A549 (cell line): ENCODE measurements around the gene NOC3L.

Source experiments
- BCL3 ChIP-seq: fragments of >200 bp; sonication (Bioruptor Twin); formaldehyde crosslinking; IDR thresholded peaks from 3 replicates; pipeline ENCODE4 v1.6.1; 2016
- ESRRA ChIP-seq: fragments of 150-350 bp; IDR thresholded peaks from 2 replicates; pipeline ENCODE4 v1.6.1; 2014; ENCODE audit warnings: mild to moderate bottlenecking, low read length, borderline replicate concordance
- JUN ChIP-seq, 2 experiments: fragments of >200 bp; sonication (Bioruptor Twin); formaldehyde crosslinking; IDR thresholded peaks; 2 replicates in 1 of 2; 3 replicates in 1 of 2; pipeline ENCODE4 v1.6.1; 2016 to 2017
- JUNB ChIP-seq: fragments of >200 bp; sonication (Bioruptor Twin); formaldehyde crosslinking; IDR thresholded peaks from 2 replicates; pipeline ENCODE4 v1.6.1; 2016
- MAFK ChIP-seq: fragments of 450-650 bp; IDR thresholded peaks from 2 replicates; pipeline ENCODE4 v1.6.1; 2014; ENCODE audit not compliant: partially characterized antibody
- POLR2A ChIP-seq: IDR thresholded peaks from 2 replicates; pipeline ENCODE4 v1.6.1; 2012; ENCODE audit warnings: mild to moderate bottlenecking, low read length
- RCOR1 ChIP-seq: fragments of 150-350 bp; IDR thresholded peaks from 2 replicates; pipeline ENCODE4 v1.6.1; 2014; ENCODE audit warnings: antibody characterized with exemption, low read length, low read depth
- TP53 ChIP-seq: fragments of 250-450 bp; sonication (Bioruptor Pico); IDR thresholded peaks from 2 replicates; pipeline ENCODE4 v1.5.0; 2021; ENCODE audit warnings: mild to moderate bottlenecking, moderate library complexity
- TF ChIP-seq, protein P1 (sequence below): fragments of >200 bp; sonication (Bioruptor Twin); formaldehyde crosslinking; IDR thresholded peaks from 3 replicates; pipeline ENCODE4 v1.5.1; 2016

- TF ChIP-seq ESRRA (no peak), JUNB (no peak), POLR2A (peak; percentile 88), RCOR1 (no peak), BCL3 (peak; percentile 93), JUN (IDR thresholded peaks at IDR 0.05) (peak; percentile 55 to 91; a peak in 4 of 5 replicates), MAFK (no peak), TP53 (CRISPR knock-in tag) (0 out of 2 replicates have a peak, but pooled peaks have one; percentile 66)
- TF ChIP-seq, protein P1, sequence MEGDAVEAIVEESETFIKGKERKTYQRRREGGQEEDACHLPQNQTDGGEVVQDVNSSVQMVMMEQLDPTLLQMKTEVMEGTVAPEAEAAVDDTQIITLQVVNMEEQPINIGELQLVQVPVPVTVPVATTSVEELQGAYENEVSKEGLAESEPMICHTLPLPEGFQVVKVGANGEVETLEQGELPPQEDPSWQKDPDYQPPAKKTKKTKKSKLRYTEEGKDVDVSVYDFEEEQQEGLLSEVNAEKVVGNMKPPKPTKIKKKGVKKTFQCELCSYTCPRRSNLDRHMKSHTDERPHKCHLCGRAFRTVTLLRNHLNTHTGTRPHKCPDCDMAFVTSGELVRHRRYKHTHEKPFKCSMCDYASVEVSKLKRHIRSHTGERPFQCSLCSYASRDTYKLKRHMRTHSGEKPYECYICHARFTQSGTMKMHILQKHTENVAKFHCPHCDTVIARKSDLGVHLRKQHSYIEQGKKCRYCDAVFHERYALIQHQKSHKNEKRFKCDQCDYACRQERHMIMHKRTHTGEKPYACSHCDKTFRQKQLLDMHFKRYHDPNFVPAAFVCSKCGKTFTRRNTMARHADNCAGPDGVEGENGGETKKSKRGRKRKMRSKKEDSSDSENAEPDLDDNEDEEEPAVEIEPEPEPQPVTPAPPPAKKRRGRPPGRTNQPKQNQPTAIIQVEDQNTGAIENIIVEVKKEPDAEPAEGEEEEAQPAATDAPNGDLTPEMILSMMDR, result peak; percentile 63
Observed at GRCh38 chr10:94362360-94363250, at the start of gene NOC3L.
